Loucy (cell line): ENCODE data around the gene CCDC69.

Experiments used
- H2AFZ ChIP-seq: fragments of 200-600 bp; sonication (generic); 2 replicates; pipeline ENCODE4 v1.6.0; 2016; ENCODE audit warnings: antibody characterized with exemption, mild to moderate bottlenecking, low read length, moderate library complexity
- H3F3A ChIP-seq: fragments of 200-600 bp; 2 replicates; pipeline ENCODE4 v1.6.0; 2016; ENCODE audit warnings: antibody characterized with exemption, low read depth, mild to moderate bottlenecking
- H3K27me3 ChIP-seq: fragments of 200-600 bp; sonication (generic); 2 replicates; pipeline ENCODE4 v1.6.1; 2014; ENCODE audit warnings: low read length, mild to moderate bottlenecking; ENCODE audit not compliant: insufficient read depth, poor library complexity, severe bottlenecking
- H3K36me3 ChIP-seq: fragments of 200-600 bp; sonication (generic); 2 replicates; pipeline ENCODE4 v1.6.1; 2016; ENCODE audit warnings: low read length; ENCODE audit not compliant: insufficient read depth
- H3K4me1 ChIP-seq: fragments of 200-600 bp; sonication (generic); 2 replicates; pipeline ENCODE4 v1.5.1; 2014; ENCODE audit warnings: low read length, mild to moderate bottlenecking; ENCODE audit not compliant: insufficient read depth, poor library complexity, severe bottlenecking
- H3K4me2 ChIP-seq: fragments of 200-600 bp; sonication (generic); 2 replicates; pipeline ENCODE4 v1.6.0; 2014; ENCODE audit warnings: antibody characterized with exemption, low read length, low read depth, mild to moderate bottlenecking; ENCODE audit not compliant: poor library complexity, severe bottlenecking
- H3K4me3 ChIP-seq: fragments of 200-600 bp; sonication (generic); 2 replicates; pipeline ENCODE4 v1.5.1; 2014; ENCODE audit warnings: low read length, mild to moderate bottlenecking, mixed read lengths; ENCODE audit not compliant: poor library complexity, severe bottlenecking
- H3K79me2 ChIP-seq: fragments of 200-600 bp; sonication (generic); 2 replicates; pipeline ENCODE4 v1.6.1; 2014; ENCODE audit warnings: low read length; ENCODE audit not compliant: insufficient read depth
- H3K9ac ChIP-seq: fragments of 200-600 bp; sonication (generic); 2 replicates; pipeline ENCODE4 v1.6.0; 2014; ENCODE audit warnings: mild to moderate bottlenecking, low read depth, low read length, moderate library complexity; ENCODE audit not compliant: poor library complexity, severe bottlenecking
- H3K9me2 ChIP-seq: fragments of 200-600 bp; sonication (generic); replicated peaks from 2 replicates; pipeline ENCODE4 v1.6.1; 2016; ENCODE audit warnings: low read depth, low read length, mixed read lengths
- H3K9me3 ChIP-seq: fragments of 200-600 bp; sonication (generic); 2 replicates; pipeline ENCODE4 v1.6.1; 2014; ENCODE audit warnings: mild to moderate bottlenecking, antibody characterized with exemption, low read length, low read depth; ENCODE audit not compliant: insufficient read depth
- H4K20me1 ChIP-seq: fragments of 200-600 bp; sonication (generic); 2 replicates; pipeline ENCODE4 v1.6.0; 2014; ENCODE audit warnings: antibody characterized with exemption, low read length, mild to moderate bottlenecking; ENCODE audit not compliant: insufficient read depth, poor library complexity, severe bottlenecking
- CTCF ChIP-seq: fragments of 200-600 bp; sonication (generic); conservative IDR thresholded peaks from 2 replicates; pipeline ENCODE4 v1.5.1; 2014; ENCODE audit warnings: mild to moderate bottlenecking, antibody characterized with exemption, low read length
- EZH2phosphoT487 ChIP-seq: fragments of 200-600 bp; IDR thresholded peaks from 2 replicates; pipeline ENCODE4 v1.6.1; 2018; ENCODE audit warnings: antibody characterized with exemption, mild to moderate bottlenecking, moderate library complexity, borderline replicate concordance

The CCDC69 gene

DNA sequence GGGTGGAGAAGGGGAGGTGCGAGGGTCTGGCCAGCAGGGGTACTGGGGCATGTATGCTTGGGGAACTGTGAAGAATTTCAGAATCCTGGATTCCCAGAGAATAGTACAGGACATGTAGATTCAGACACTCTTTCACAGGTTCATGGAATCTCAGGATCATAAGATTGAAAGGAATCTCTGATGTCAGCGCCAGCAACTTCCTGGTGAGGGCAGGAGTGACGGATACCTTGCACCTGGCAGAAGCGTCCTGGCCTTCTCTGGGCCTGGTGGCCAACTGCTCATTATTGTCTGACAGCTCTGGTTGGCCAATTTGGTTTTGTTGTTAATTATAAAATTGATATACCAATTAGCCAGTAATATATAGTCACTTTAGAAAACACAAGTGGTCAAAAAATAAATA, 36.0 kb upstream of the CCDC69 start:
- Histone ChIP-seq H3K79me2 (no peaks in the 10 kb centered on the region), H4K20me1 (no peaks in the 10 kb centered on the region), H3K36me3 (no peaks in the 10 kb centered on the region; the same call in 1 of the 2 replicates)

GRCh38 chr5:151258816-151259215, 34.9 kb upstream of the CCDC69 start:
- Histone ChIP-seq H3K4me3 (no peak overlapping the region), H3K9ac (no peak overlapping the region), H2AFZ (no peak overlapping the region), H4K20me1 (no peaks in the 10 kb centered on the region), H3K9me3 (no peaks in the 10 kb centered on the region), H3F3A (no peaks in the 10 kb centered on the region), H3K36me3 (no peaks in the 10 kb centered on the region; the same call in 1 of the 2 replicates), H3K4me1 (peaks cover 10% of the 10 kb centered on the region), H3K79me2 (no peaks in the 10 kb centered on the region), H3K9me2 (no peaks in the 10 kb centered on the region), H3K27me3 (no peaks in the 10 kb centered on the region), H3K4me2 (no peak overlapping the region)
- no peak for TF ChIP-seq EZH2phosphoT487
- TF ChIP-seq CTCF = no peak

More for the DNA sequence above, 36.0 kb upstream of the CCDC69 start:
- H3K9ac ChIP-seq = no peak overlapping the region
- H2AFZ ChIP-seq = no peak overlapping the region
- TF ChIP-seq EZH2phosphoT487 (no peak), CTCF (no peak)
- no peak overlapping the region for H3K4me2 ChIP-seq
- no peaks in the 10 kb centered on the region for H3K9me2 ChIP-seq
- H3K27me3 ChIP-seq = no peaks in the 10 kb centered on the region
- H3K9me3 ChIP-seq = no peaks in the 10 kb centered on the region
- no peak overlapping the region for H3K4me3 ChIP-seq
- H3F3A ChIP-seq = no peaks in the 10 kb centered on the region
- H3K4me1 ChIP-seq = peaks cover 7% of the 10 kb centered on the region

- no peak for TF ChIP-seq CTCF
- TF ChIP-seq EZH2phosphoT487 = no peak
- Histone ChIP-seq H3K4me3 (no peak overlapping the region), H3K9ac (no peak overlapping the region), H2AFZ (no peak overlapping the region), H4K20me1 (no peaks in the 10 kb centered on the region), H3K9me3 (no peaks in the 10 kb centered on the region), H3K27me3 (no peaks in the 10 kb centered on the region), H3K9me2 (no peaks in the 10 kb centered on the region), H3K36me3 (no peaks in the 10 kb centered on the region; the same call in 1 of the 2 replicates), H3K4me2 (no peak overlapping the region), H3K4me1 (peaks cover 16% of the 10 kb centered on the region), H3F3A (no peaks in the 10 kb centered on the region), H3K79me2 (no peaks in the 10 kb centered on the region)
These were observed 34.3 kb upstream of the CCDC69 start for GRCh38 chr5:151258201-151258611.
